MV-4-11 (cell line): ENCODE data around the gene MSH6.
"Not testable (repeated sequence)": the region's sequence is repeated elsewhere in the genome, so short reads cannot be mapped to it uniquely, and the experiment has no call there.

Experiments
- DNase-seq: peaks from one replicate; lab custom pipeline; 2025; lab: John Stamatoyannopoulos, UW

Gene MSH6

GRCh38 chr2:47844162-47844561 lies 61.2 kb downstream of the MSH6 start:
- DNase-seq = no peak

DNA sequence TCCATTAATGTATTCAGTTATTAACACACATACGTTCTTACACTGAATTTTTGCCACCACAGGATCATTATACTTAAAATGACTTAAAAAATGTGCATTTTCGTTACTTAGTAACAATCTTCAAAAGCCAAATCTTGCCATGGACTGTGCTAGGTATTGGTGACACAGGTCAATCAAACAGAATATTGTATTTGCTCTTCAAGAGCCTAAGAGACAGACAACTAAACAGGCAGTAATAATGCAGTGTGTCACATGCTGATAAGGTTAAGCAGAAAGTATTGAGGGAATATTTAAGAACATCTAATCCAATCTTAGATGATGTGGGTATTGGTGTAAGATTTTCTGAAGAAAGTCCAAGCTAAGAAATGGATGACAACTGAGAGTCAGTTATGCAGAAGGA lies 66.4 kb downstream of the MSH6 start:
- no peak for DNase-seq

DNA sequence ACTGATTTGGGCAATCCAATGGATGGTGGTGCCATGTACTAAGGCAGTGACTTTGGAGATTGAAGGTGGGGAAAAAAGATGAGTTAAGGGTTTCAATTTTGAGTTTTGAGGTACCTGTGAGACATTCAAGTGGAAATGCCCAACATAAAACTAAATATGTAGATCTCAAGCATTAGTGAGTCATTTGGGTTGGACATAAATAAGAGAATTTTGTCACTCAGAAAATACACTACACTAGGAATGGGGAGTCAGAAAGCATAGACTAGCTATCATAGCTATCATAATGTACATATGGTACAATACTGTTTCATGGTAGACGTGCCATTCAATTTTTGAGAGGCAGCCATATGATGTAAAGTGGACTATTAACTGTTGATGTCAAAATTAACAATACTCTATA lies 67.3 kb downstream of the MSH6 start:
- no peak for DNase-seq

DNA sequence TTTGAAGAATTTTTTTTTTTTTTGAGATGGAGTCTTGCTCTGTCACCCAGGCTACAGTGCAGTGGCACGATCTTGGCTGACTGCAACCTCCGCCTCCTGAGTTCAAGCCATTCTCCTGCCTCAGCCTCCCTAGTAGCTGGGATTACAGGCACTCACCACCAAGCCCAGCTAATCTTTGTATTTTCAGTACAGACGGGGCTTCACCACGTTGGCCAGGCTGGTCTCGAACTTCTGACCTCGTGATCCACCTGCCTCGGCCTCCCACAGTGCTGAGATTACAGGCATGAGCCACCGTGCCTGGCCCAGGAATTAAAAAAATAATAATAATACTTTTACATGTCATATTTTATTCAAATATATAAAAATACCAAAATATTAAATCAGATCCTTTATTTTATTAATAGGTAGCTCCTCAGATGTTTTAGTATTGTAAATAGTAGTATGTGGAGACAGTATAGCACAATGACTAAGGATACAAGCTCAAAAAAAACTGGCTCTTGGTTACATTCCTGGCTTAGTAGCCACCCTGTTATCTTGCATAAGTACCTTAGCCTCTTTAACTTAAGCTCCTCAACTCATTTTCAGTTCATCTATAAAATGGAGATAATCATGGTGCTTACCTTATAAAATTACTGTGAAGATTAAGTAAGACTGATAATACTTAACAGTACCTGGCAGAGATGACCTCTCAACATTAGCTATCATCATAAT lies 70.3 kb downstream of the MSH6 start:
- DNase-seq = not testable (repeated sequence)
